Mucosa of descending colon (tissue), 3 donors: ENCODE data around the gene EVPLL. TPM values are rescaled to one million over a fixed set of nuclear protein-coding genes. Genes with fewer than 3 reads are reported as not detected.

ENCODE experiments used
- microRNA-seq: library from miRNA; unstranded; fragments of <30 nt; microRNA quantifications from one replicate; pipeline ENCODE4, GENCODE V29; 2019
- total RNA-seq, 3 donors: library from RNA; stranded (reverse); fragmentation: NEBNext Ultra II Directional in 2 of 3; extraction: Animal tissue kit (Norgen Biotek cat#: 25700) in 2 of 3; gene quantifications; one replicate each; pipeline versions ENCODE4 v1.2.1 to v1.2.4, GENCODE V29; 2021 to 2023
- donor health status: DM: no; HTN: no; CAD: no; lungs with moderate emphysema.
- donor health status: DM: no; HTN: no; CAD: no.
- donor health status: DM: no; HTN: yes; CAD: no.

EVPLL gene
- total RNA-seq, 3 donors from 2014 or later, result 0.13 to 0.23 TPM; not detected in 1

Small RNA genes lying within 50 kb of the gene (microRNA-seq; reads per million reads assigned to microRNA genes)
- not detected for gene MIR6778

Other genes with a start within 250 kb of the EVPLL start
- 100 to 1,000 TPM in 1 of 3 donors, 10 to 100 TPM in 2; 70.7 to 151 (median 75.6) TPM for gene ALKBH5, start 193.9 kb upstream of the EVPLL start, total RNA-seq
- gene LLGL1, start 152.1 kb upstream of the EVPLL start, total RNA-seq, result 10 to 100 TPM in 2 of 3 donors, 1 to 10 TPM in 1; 6.7 to 15.1 (median 10.3) TPM
- 100 to 1,000 TPM; 278 to 319 (median 316) TPM for gene FLII, start 119.0 kb upstream of the EVPLL start, total RNA-seq
- 10 to 100 TPM; 13.4 to 20.7 (median 16.4) TPM for gene MIEF2, start 117.1 kb upstream of the EVPLL start, total RNA-seq
- 10 to 100 TPM; 27.9 to 39.8 (median 30.1) TPM for gene TOP3A, start 62.8 kb upstream of the EVPLL start, total RNA-seq
- gene SMCR8, start 62.5 kb upstream of the EVPLL start, total RNA-seq, result 10 to 100 TPM; 20.1 to 24.1 (median 21.9) TPM
- 10 to 100 TPM; 30.0 to 49.3 (median 30.9) TPM for gene SHMT1, start 14.2 kb upstream of the EVPLL start, total RNA-seq
- gene LGALS9C, start 99.0 kb downstream of the EVPLL start, total RNA-seq, result 10 to 100 TPM; 23.7 to 91.5 (median 53.9) TPM